ENCODE data around the gene CSE1L.

DNA sequence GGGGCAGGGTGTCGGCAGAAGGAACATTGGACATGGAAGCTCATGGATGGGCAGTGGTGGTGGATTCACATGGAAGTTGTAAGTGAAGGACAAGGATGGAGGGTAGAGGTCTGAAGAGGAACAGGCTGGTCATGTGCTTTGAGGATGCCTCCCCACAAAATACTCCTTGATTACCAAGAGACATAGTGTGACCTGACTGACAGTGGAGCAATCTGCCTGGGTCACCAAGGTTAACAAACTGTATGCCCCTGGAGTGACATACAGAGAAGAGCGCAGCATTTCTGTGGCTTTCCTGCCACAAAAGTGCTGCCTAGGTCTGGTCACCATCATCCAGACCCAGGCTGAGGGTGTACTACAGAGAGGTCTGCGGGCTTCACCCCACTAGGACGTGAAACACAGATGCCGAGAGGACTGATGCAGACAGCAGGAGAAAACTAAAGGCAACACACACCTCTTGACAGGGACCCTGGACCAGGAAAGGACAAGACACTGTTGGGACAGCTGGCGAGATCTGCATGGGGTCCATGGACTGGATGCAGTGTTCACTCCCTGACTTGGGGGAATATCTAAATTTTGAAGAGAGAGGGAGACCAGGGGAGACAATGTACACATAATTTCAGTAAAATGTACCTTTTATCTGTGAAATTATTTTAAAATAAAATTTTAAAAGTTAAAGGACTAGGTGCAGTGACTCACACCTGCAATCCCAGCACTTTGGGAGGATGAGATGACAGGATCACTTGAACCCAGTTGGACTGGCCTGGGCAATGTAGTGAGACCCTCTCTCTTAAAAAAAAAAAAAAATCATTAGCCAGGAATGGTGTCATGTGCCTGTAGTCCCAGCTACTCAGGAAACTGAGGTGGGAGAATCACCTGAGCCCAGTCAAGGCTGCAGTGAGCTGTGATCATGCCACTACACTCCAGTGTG, 64.9 kb downstream of the CSE1L start:
- TF ChIP-seq SP3 (tag by site-specific recombination; IDR thresholded peaks at IDR 0.05) (no peak), ZNF785 (tag by site-specific recombination; IDR thresholded peaks at IDR 0.05) (no peak)
- TF ChIP-seq, protein P1, sequence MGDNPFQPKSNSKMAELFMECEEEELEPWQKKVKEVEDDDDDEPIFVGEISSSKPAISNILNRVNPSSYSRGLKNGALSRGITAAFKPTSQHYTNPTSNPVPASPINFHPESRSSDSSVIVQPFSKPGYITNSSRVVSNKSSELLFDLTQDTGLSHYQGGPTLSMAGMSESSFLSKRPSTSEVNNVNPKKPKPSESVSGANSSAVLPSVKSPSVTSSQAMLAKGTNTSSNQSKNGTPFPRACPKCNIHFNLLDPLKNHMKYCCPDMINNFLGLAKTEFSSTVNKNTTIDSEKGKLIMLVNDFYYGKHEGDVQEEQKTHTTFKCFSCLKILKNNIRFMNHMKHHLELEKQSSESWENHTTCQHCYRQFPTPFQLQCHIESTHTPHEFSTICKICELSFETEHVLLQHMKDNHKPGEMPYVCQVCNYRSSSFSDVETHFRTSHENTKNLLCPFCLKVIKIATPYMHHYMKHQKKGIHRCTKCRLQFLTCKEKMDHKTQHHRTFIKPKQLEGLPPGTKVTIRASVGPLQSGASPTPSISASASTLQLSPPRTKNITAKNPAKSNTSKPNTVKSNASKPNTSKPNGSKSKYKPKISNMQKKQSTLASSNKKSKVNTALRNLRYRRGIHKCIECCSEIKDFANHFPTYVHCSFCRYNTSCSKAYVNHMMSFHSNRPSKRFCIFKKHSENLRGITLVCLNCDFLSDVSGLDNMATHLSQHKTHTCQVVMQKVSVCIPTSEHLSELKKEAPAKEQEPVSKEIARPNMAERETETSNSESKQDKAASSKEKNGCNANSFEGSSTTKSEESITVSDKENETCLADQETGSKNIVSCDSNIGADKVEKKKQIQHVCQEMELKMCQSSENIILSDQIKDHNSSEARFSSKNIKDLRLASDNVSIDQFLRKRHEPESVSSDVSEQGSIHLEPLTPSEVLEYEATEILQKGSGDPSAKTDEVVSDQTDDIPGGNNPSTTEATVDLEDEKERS (tag by site-specific recombination; IDR thresholded peaks at IDR 0.05) = no peak

Measured in HEK293 (cell line).